MM.1S (cell line): ENCODE data around the gene CD19.

ENCODE experiments used
- DNase-seq: peaks from one replicate; pipeline ENCODE4 v3.0.0-alpha.2; 2015
- H2AFZ ChIP-seq: fragments of 300-600 bp; sonication (generic); 2 replicates; pipeline ENCODE4 v1.6.0; 2016; ENCODE audit warnings: antibody characterized with exemption, low read length
- H3F3A ChIP-seq: fragments of 300-600 bp; sonication (generic); 2 replicates; pipeline ENCODE4 v1.6.1; 2016; ENCODE audit warnings: mild to moderate bottlenecking, antibody characterized with exemption, low read length, moderate library complexity, mixed read lengths; ENCODE audit not compliant: insufficient read depth
- H3K27ac ChIP-seq: fragments of 300-600 bp; sonication (generic); 2 replicates; pipeline ENCODE4 v1.5.1; 2016; ENCODE audit warnings: mild to moderate bottlenecking, low read length
- H3K27me3 ChIP-seq: fragments of 300-600 bp; sonication (generic); replicated peaks from 2 replicates; pipeline ENCODE4 v1.6.0; 2016; ENCODE audit warnings: low read length; ENCODE audit not compliant: insufficient read depth
- H3K36me3 ChIP-seq: fragments of 300-600 bp; sonication (generic); replicated peaks from 2 replicates; pipeline ENCODE4 v1.6.1; 2016; ENCODE audit warnings: mild to moderate bottlenecking, low read length, mixed read lengths; ENCODE audit not compliant: insufficient read depth
- H3K4me1 ChIP-seq: fragments of 300-600 bp; sonication (generic); 2 replicates; pipeline ENCODE4 v1.6.1; 2016; ENCODE audit warnings: low read length, mixed read lengths
- H3K4me2 ChIP-seq: fragments of 300-600 bp; sonication (generic); 2 replicates; pipeline ENCODE4 v1.6.0; 2016; ENCODE audit warnings: low read depth, low read length
- H3K4me3 ChIP-seq: fragments of 300-600 bp; sonication (generic); 2 replicates; pipeline ENCODE4 v1.5.1; 2016; ENCODE audit warnings: low read length, mixed read lengths
- H3K79me2 ChIP-seq: fragments of 300-600 bp; sonication (generic); 2 replicates; pipeline ENCODE4 v1.6.1; 2016; ENCODE audit warnings: mixed run types, low read length, mixed read lengths
- H3K9ac ChIP-seq: fragments of 300-600 bp; sonication (generic); 2 replicates; pipeline ENCODE4 v1.6.1; 2016; ENCODE audit warnings: low read length, mixed read lengths
- H3K9me2 ChIP-seq: fragments of 300-600 bp; sonication (generic); replicated peaks from 2 replicates; pipeline ENCODE4 v1.6.1; 2016; ENCODE audit warnings: mild to moderate bottlenecking, low read length, mixed read lengths; ENCODE audit not compliant: insufficient read depth
- H3K9me3 ChIP-seq: fragments of 300-600 bp; sonication (generic); replicated peaks from 2 replicates; pipeline ENCODE4 v1.6.1; 2016; ENCODE audit warnings: mild to moderate bottlenecking, low read length, mixed read lengths; ENCODE audit not compliant: insufficient read depth
- H4K20me1 ChIP-seq: fragments of 300-600 bp; sonication (generic); 2 replicates; pipeline ENCODE4 v1.6.1; 2016; ENCODE audit warnings: mild to moderate bottlenecking, low read length, moderate library complexity, mixed read lengths; ENCODE audit not compliant: insufficient read depth
- CTCF ChIP-seq: fragments of 300-600 bp; sonication (generic); IDR thresholded peaks from 2 replicates; pipeline ENCODE4 v1.5.1; 2016; ENCODE audit warnings: antibody characterized with exemption, low read length, mixed read lengths
- EZH2 ChIP-seq: fragments of 300-600 bp; sonication (generic); optimal IDR thresholded peaks from 2 replicates; pipeline ENCODE3; 2017; ENCODE audit warnings: low read depth, mild to moderate bottlenecking, antibody characterized with exemption, low read length, mixed read lengths
- EZH2phosphoT487 ChIP-seq: fragments of 300-600 bp; sonication (generic); IDR thresholded peaks from 2 replicates; pipeline ENCODE4 v1.6.1; 2018; ENCODE audit warnings: antibody characterized with exemption, low read length

Gene CD19

GRCh38 chr16:28974007-28974436, 42.3 kb downstream of the CD19 start:
- TF ChIP-seq EZH2: no peak
- peak; percentile 53 for TF ChIP-seq CTCF
- Histone ChIP-seq H3K27ac (no peak overlapping the region), H3K9ac (peak overlapping the region; percentile 61), H3F3A (peaks cover 11% of the 10 kb centered on the region; the same call in 1 of the 2 replicates), H3K9me3 (no peaks in the 10 kb centered on the region), H3K79me2 (peaks cover 30% of the 10 kb centered on the region), H3K4me3 (peak overlapping the region; percentile 98), H3K9me2 (no peaks in the 10 kb centered on the region), H3K36me3 (no peaks in the 10 kb centered on the region), H3K27me3 (no peaks in the 10 kb centered on the region), H4K20me1 (no peaks in the 10 kb centered on the region), H3K4me1 (peaks cover 10% of the 10 kb centered on the region), H2AFZ (peak overlapping the region; percentile 79), H3K4me2 (peak overlapping the region; percentile 78)
- DNase-seq: no peak

- H3K9me3 ChIP-seq: no peaks in the 10 kb centered on the region
- H3K4me1 ChIP-seq: peaks cover 10% of the 10 kb centered on the region
- H3K9me2 ChIP-seq: no peaks in the 10 kb centered on the region
- peak within 1 kb of the TSS; percentile 78 for H3K4me2 ChIP-seq
- no peaks in the 10 kb centered on the region for H3K27me3 ChIP-seq
- H4K20me1 ChIP-seq: no peaks in the 10 kb centered on the region
- H3K79me2 ChIP-seq: peaks cover 30% of the 10 kb centered on the region
- peaks cover 11% of the 10 kb centered on the region; the same call in 1 of the 2 replicates for H3F3A ChIP-seq
- TF ChIP-seq EZH2 (no peak), EZH2phosphoT487 (no peak), CTCF (no peak)
- peak within 1 kb of the TSS; percentile 61 for H3K9ac ChIP-seq
- no peak within 1 kb of the TSS for H3K27ac ChIP-seq
- peak; percentile 97 for DNase-seq
- no peaks in the 10 kb centered on the region for H3K36me3 ChIP-seq
- H2AFZ ChIP-seq: peak within 1 kb of the TSS; percentile 79
- peak within 1 kb of the TSS; percentile 98 for H3K4me3 ChIP-seq
Observed at GRCh38 chr16:28974437-28975157, 42.8 kb downstream of the CD19 start, which contains the start of gene SPNS1. Gene SPNS1, plus strand, starts transcription at chr16:28974778. Its CDS starts 374 bp downstream, at chr16:28975152.

DNA sequence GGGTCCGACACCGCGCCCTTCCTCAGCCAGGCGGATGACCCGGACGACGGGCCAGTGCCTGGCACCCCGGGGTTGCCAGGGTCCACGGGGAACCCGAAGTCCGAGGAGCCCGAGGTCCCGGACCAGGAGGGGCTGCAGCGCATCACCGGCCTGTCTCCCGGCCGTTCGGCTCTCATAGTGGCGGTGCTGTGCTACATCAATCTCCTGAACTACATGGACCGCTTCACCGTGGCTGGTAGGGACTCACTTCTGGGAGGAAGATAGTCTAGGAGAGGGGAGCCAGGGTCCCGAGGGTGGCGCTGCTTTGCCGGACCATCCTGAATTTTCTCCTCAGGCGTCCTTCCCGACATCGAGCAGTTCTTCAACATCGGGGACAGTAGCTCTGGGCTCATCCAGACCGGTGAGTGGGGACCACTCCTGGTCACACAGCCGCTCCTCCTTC, 43.4 kb downstream of the CD19 start:
- DNase-seq: no peak
- Histone ChIP-seq H3K9me2 (no peaks in the 10 kb centered on the region), H3K4me3 (peak overlapping the region; percentile 98), H3K4me2 (peak overlapping the region; percentile 78), H3K27ac (no peak overlapping the region), H3K9ac (peak overlapping the region; percentile 61), H3K79me2 (peaks cover 30% of the 10 kb centered on the region), H2AFZ (peak overlapping the region; percentile 79), H3K4me1 (peaks cover 10% of the 10 kb centered on the region), H3K36me3 (no peaks in the 10 kb centered on the region), H3K27me3 (no peaks in the 10 kb centered on the region), H3F3A (peaks cover 11% of the 10 kb centered on the region; the same call in 1 of the 2 replicates), H3K9me3 (no peaks in the 10 kb centered on the region), H4K20me1 (no peaks in the 10 kb centered on the region)
- TF ChIP-seq EZH2 (no peak), CTCF (no peak), EZH2phosphoT487 (no peak)
